Measurements from ENCODE around the gene CREB5.
"Not testable (repeated sequence)": the region's sequence is repeated elsewhere in the genome, so short reads cannot be mapped to it uniquely, and the experiment has no call there.

CREB5 gene

GRCh38 chr7:28588602-28589001, 176.3 kb downstream of the CREB5 start:
- no peak for DNase-seq

GRCh38 chr7:28591041-28591674, 178.8 kb downstream of the CREB5 start:
- no peak for DNase-seq

- no peak for DNase-seq
These were observed 179.5 kb downstream of the CREB5 start for GRCh38 chr7:28591725-28592349.

GRCh38 chr7:28592861-28593260, 180.5 kb downstream of the CREB5 start:
- no peak for DNase-seq

GRCh38 chr7:28595076-28595475, 182.8 kb downstream of the CREB5 start:
- DNase-seq, result no peak

GRCh38 chr7:28595801-28596200, 183.5 kb downstream of the CREB5 start:
- DNase-seq, result no peak

- DNase-seq, result no peak
These were observed 184.1 kb downstream of the CREB5 start for GRCh38 chr7:28596245-28596935.

GRCh38 chr7:28597284-28597683, 185.0 kb downstream of the CREB5 start:
- DNase-seq, result no peak

GRCh38 chr7:28598037-28598436, 185.7 kb downstream of the CREB5 start:
- DNase-seq, result not testable (repeated sequence)

GRCh38 chr7:28598586-28598985, 186.3 kb downstream of the CREB5 start:
- DNase-seq, result no peak

- no peak for DNase-seq
These were observed 187.1 kb downstream of the CREB5 start for GRCh38 chr7:28599411-28599810.

- DNase-seq, result no peak
These were observed 190.0 kb downstream of the CREB5 start for GRCh38 chr7:28602282-28602681.

- no peak for DNase-seq
These were observed 193.2 kb downstream of the CREB5 start for GRCh38 chr7:28605427-28606085.

GRCh38 chr7:28606421-28606820, 194.1 kb downstream of the CREB5 start:
- DNase-seq, result no peak

GRCh38 chr7:28607855-28608193, 195.5 kb downstream of the CREB5 start:
- no peak for DNase-seq

- no peak for DNase-seq
These were observed 195.9 kb downstream of the CREB5 start for GRCh38 chr7:28608237-28608656.

GRCh38 chr7:28608731-28609130, 196.4 kb downstream of the CREB5 start:
- DNase-seq, result no peak

- no peak for DNase-seq
These were observed 197.3 kb downstream of the CREB5 start for GRCh38 chr7:28609608-28610007.

GRCh38 chr7:28611399-28611897, 199.1 kb downstream of the CREB5 start:
- not testable (repeated sequence) for DNase-seq

GRCh38 chr7:28613262-28613661, 200.9 kb downstream of the CREB5 start:
- no peak for DNase-seq

GRCh38 chr7:28615091-28615490, 202.8 kb downstream of the CREB5 start:
- DNase-seq, result no peak

GRCh38 chr7:28617308-28617880, 205.1 kb downstream of the CREB5 start:
- no peak for DNase-seq

- no peak for DNase-seq
These were observed 206.1 kb downstream of the CREB5 start for GRCh38 chr7:28618383-28618782.

Measured in activated T-cell treated with anti-CD3 and anti-CD28 coated beads, Interleukin-2, amount 50 U/mL, for 48 hours (primary cell).